CD4-positive, alpha-beta T cell treated with Interleukin-17A for 1 hour (primary cell): ENCODE measurements around the gene TMPRSS3.

Experiments
- DNase-seq: peaks from one replicate; pipeline ENCODE4 v3.0.0-alpha.2; 2020

The TMPRSS3 gene

GRCh38 chr21:42369821-42370220, 26.0 kb downstream of the TMPRSS3 start:
- DNase-seq, result no peak

- DNase-seq, result no peak
These were observed 28.3 kb downstream of the TMPRSS3 start for GRCh38 chr21:42367367-42368165.

GRCh38 chr21:42366292-42367010, 29.4 kb downstream of the TMPRSS3 start, which contains the start of gene TFF1:
TSS of gene TFF1 (minus strand) at chr21:42366535. CDS start at chr21:42366495, 40 bp downstream.
- DNase-seq, result no peak

GRCh38 chr21:42365770-42366169, 30.1 kb downstream of the TMPRSS3 start:
- DNase-seq, result no peak

GRCh38 chr21:42364304-42364865, 31.5 kb downstream of the TMPRSS3 start:
- no peak for DNase-seq

- DNase-seq, result no peak
These were observed 32.5 kb downstream of the TMPRSS3 start for GRCh38 chr21:42363312-42363711.

GRCh38 chr21:42362700-42363099, 33.2 kb downstream of the TMPRSS3 start:
- no peak for DNase-seq

GRCh38 chr21:42362198-42362597, 33.7 kb downstream of the TMPRSS3 start:
- no peak for DNase-seq

- DNase-seq, result no peak
These were observed 34.6 kb downstream of the TMPRSS3 start for GRCh38 chr21:42361286-42361685.

- no peak for DNase-seq
These were observed 35.5 kb downstream of the TMPRSS3 start for GRCh38 chr21:42360317-42360716.

- DNase-seq, result no peak
These were observed 36.9 kb downstream of the TMPRSS3 start for GRCh38 chr21:42358937-42359336.

GRCh38 chr21:42358261-42358660, 37.6 kb downstream of the TMPRSS3 start:
- DNase-seq, result no peak

GRCh38 chr21:42357307-42357706, 38.5 kb downstream of the TMPRSS3 start:
- no peak for DNase-seq

- no peak for DNase-seq
These were observed 39.2 kb downstream of the TMPRSS3 start for GRCh38 chr21:42356650-42357049.

- no peak for DNase-seq
These were observed 39.8 kb downstream of the TMPRSS3 start for GRCh38 chr21:42356046-42356445.

- DNase-seq, result no peak
These were observed 42.2 kb downstream of the TMPRSS3 start for GRCh38 chr21:42353623-42354022.

- no peak for DNase-seq
These were observed 43.3 kb downstream of the TMPRSS3 start for GRCh38 chr21:42352441-42353095.

GRCh38 chr21:42351626-42352440, 44.0 kb downstream of the TMPRSS3 start:
- DNase-seq, result no peak

- DNase-seq, result no peak
These were observed 44.9 kb downstream of the TMPRSS3 start, which contains the start of gene TFF2 for GRCh38 chr21:42350927-42351426. TSS of gene TFF2 (minus strand) at chr21:42350994. CDS start at chr21:42350957, 37 bp downstream.

GRCh38 chr21:42350318-42350910, 45.4 kb downstream of the TMPRSS3 start:
- no peak for DNase-seq
